Measurements from ENCODE around the gene OPA1.
A peak's percentile ranks its signal among the peaks of the same experiment; 100 is the strongest.

DNA sequence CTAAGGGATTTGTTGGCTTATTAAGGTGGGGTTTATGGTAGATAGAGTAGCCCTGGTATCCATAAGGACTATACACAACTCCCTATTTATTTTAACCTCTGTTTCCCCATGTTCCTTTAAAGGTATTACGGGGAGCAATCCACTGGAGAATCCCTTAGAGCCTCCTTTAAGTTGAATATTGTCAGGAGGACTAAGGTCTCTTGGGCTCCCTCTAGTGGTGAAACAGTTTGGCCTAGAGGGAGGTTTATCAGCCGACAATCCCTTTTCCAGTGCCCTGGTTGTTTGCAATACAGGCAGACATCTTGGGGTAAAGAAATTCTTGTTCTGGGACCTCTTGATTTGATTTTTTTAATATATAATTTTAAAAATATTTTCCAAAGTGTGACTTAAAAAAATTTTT is 12.9 kb downstream of the OPA1 start:
- TF ChIP-seq, protein P1, sequence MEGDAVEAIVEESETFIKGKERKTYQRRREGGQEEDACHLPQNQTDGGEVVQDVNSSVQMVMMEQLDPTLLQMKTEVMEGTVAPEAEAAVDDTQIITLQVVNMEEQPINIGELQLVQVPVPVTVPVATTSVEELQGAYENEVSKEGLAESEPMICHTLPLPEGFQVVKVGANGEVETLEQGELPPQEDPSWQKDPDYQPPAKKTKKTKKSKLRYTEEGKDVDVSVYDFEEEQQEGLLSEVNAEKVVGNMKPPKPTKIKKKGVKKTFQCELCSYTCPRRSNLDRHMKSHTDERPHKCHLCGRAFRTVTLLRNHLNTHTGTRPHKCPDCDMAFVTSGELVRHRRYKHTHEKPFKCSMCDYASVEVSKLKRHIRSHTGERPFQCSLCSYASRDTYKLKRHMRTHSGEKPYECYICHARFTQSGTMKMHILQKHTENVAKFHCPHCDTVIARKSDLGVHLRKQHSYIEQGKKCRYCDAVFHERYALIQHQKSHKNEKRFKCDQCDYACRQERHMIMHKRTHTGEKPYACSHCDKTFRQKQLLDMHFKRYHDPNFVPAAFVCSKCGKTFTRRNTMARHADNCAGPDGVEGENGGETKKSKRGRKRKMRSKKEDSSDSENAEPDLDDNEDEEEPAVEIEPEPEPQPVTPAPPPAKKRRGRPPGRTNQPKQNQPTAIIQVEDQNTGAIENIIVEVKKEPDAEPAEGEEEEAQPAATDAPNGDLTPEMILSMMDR (IDR thresholded peaks at IDR 0.05): peak in 1 of 3 donors; percentile 44
- no peak for TF ChIP-seq POLR2A (IDR thresholded peaks at IDR 0.05)
